ENCODE data around the gene NEK5.

Gene NEK5

DNA sequence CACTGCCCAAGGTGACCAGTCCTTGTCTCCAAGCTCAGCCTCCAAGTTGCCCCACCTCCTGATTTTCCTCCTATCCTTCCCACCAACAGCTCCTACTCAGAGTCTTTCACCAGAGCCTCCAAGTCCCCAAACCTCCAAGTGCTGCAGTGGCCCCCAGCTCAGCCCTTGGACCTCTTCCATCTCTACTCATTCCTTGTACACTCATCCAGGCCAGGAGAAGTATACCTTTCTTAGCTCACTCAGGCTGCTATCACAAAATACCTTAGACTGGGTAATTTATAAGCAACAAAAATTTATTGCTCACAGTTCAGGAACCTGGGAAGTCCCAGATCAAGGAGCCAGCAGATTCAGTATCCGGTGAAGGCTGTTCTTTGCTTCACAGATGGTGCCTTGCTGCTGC lies 129.0 kb downstream of the NEK5 start:
- no peak for DNase-seq
- intact Hi-C loops (cut with DNase I; ENCODE audit: low total_unique reads) = no loop called here
- Histone ChIP-seq H3K27ac (no peak overlapping the region), H3K4me1 (peaks cover 0 to 24% (median 17%) of the 10 kb centered on the region in 4 donors), H3K4me3 (no peak overlapping the region), H3K9me3 (no peaks in the 10 kb centered on the region), H3K36me3 (no peaks in the 10 kb centered on the region), H3K27me3 (no peaks in the 10 kb centered on the region)
- TF ChIP-seq, protein P1, sequence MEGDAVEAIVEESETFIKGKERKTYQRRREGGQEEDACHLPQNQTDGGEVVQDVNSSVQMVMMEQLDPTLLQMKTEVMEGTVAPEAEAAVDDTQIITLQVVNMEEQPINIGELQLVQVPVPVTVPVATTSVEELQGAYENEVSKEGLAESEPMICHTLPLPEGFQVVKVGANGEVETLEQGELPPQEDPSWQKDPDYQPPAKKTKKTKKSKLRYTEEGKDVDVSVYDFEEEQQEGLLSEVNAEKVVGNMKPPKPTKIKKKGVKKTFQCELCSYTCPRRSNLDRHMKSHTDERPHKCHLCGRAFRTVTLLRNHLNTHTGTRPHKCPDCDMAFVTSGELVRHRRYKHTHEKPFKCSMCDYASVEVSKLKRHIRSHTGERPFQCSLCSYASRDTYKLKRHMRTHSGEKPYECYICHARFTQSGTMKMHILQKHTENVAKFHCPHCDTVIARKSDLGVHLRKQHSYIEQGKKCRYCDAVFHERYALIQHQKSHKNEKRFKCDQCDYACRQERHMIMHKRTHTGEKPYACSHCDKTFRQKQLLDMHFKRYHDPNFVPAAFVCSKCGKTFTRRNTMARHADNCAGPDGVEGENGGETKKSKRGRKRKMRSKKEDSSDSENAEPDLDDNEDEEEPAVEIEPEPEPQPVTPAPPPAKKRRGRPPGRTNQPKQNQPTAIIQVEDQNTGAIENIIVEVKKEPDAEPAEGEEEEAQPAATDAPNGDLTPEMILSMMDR (IDR thresholded peaks at IDR 0.05) = no peak

DNA sequence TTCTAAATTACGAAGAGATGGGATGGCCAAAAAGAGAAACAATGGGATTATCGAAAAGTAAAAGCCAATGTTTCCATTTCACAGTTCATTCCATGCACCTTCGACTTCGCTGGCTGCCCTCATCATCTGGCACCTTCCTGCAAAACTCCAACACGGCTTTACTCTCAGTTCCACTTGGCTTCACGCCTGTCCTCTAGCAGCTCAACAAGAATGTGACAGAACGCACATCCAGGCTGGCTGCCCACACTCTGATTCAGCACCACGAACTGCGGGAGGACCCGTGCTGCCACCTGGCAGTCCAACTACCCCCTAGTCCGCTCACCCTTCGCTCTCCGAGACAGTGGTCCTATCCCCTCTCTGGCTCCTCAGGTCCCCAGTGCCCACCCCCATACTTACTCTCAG lies 129.4 kb downstream of the NEK5 start:
- peaks cover 0 to 24% (median 17%) of the 10 kb centered on the region in 4 donors for H3K4me1 ChIP-seq
- no peak overlapping the region for H3K27ac ChIP-seq
- TF ChIP-seq, protein P1 (IDR thresholded peaks at IDR 0.05) = no peak
- H3K36me3 ChIP-seq = no peaks in the 10 kb centered on the region
- no peaks in the 10 kb centered on the region for H3K27me3 ChIP-seq
- intact Hi-C loops (cut with DNase I; ENCODE audit: low total_unique reads) = no loop called here
- no peaks in the 10 kb centered on the region for H3K9me3 ChIP-seq
- no peak overlapping the region for H3K4me3 ChIP-seq
- no peak for DNase-seq

DNA sequence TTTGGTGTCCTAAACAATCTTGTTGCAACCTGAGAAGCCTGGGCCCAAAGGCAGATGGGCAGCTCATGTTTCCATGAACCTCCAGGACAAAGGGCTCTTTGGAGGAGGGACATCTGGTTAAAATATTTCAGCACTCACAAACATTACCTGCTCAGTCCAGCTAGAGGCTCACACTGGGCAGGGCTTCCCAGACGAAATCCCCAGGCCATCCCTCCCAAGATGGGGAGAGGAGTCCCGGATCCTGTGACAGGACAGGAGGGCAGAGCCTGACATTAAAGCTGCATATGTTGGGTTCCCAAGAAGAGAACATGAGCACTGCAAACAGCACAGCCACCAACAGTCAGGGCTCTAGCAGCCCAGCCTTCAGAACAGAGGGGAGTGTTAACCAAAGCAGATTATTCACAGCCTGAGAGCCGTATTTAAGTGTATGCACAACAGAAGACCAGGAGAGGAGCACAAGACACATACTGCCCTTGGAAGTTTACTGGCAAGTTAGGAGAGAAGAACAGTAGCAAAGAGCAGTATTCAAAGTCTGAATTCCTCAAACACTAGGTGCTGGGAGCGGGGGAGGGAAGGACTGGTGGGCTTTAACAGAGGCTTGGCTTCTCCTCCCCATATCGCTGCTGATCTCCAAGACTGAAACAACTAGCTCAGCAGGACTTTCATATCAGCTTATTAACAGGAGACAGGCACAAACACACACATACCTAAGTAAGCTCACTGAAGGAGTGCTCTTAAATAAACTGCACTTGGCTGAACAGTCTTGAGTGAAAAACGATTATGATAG lies 130.0 kb downstream of the NEK5 start:
- intact Hi-C loops (cut with DNase I; ENCODE audit: low total_unique reads) = no loop called here
- TF ChIP-seq, protein P1 (IDR thresholded peaks at IDR 0.05) = no peak
- Histone ChIP-seq H3K27ac (no peak overlapping the region), H3K27me3 (no peaks in the 10 kb centered on the region), H3K4me1 (peaks cover 0 to 24% (median 17%) of the 10 kb centered on the region in 4 donors), H3K9me3 (no peaks in the 10 kb centered on the region), H3K4me3 (no peak overlapping the region), H3K36me3 (no peaks in the 10 kb centered on the region)
- DNase-seq = no peak

DNA sequence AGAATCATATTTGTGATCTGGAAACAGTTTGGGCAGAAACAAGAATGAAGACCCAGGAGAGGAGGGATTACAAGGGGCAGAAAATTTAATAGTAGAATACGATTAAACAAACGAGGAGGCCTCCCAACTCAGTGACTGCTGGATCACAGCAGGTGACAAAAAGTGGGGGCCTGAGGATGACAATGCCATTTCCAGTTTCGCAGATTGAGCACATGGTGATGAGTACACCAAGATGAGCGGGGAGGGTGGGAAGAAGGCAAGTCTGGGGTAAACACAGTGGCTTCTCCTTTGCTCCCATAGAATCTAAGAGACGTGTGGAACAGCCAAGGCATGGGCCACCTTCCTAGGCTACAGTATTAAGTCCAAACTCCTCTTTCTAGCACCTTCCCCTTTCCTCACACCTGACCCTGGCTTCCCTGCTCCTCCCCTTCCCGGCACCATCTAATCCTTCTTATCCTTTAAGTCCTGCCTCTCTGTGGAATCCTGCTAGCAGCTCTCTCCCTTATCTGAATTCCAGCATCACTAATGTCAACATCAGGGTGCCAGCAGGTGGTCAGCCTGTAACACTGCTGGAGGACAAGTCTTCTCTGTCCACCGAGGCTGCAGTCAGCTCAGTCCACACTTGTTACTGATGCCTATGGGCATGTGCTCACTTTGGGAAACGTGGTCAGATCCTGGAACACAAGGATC lies 131.1 kb downstream of the NEK5 start:
- TF ChIP-seq, protein P1 (IDR thresholded peaks at IDR 0.05) = no peak
- no peak overlapping the region for H3K27ac ChIP-seq
- DNase-seq = no peak
- no peak overlapping the region for H3K4me3 ChIP-seq
- no peaks in the 10 kb centered on the region for H3K9me3 ChIP-seq
- intact Hi-C loops (cut with DNase I; ENCODE audit: low total_unique reads) = no loop called here
- no peaks in the 10 kb centered on the region for H3K36me3 ChIP-seq
- H3K27me3 ChIP-seq = no peaks in the 10 kb centered on the region
- peaks cover 0 to 24% (median 17%) of the 10 kb centered on the region in 4 donors for H3K4me1 ChIP-seq

DNA sequence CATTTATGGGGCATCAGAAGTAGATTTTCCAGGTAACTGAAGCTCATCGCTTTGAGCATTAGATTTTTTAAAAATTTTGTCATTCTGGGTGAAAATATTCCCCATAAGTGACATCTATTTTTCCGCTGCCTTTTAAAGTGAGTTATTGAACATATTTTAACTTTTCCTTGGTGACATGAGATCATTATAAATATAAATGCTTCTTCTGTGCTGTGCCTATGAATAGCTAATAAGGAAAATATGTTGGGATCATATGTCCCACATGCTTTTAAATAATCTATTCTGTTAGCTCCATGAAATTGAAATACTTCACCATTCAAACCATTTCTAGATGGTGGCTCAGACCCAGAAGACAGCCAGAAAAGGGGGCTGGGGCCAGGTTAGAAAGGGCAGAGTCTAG lies 131.7 kb downstream of the NEK5 start:
- TF ChIP-seq, protein P1 (IDR thresholded peaks at IDR 0.05) = no peak
- Histone ChIP-seq H3K4me3 (no peak overlapping the region), H3K27me3 (no peaks in the 10 kb centered on the region), H3K4me1 (peaks cover 0 to 24% (median 17%) of the 10 kb centered on the region in 4 donors), H3K27ac (no peak overlapping the region), H3K36me3 (no peaks in the 10 kb centered on the region), H3K9me3 (no peaks in the 10 kb centered on the region)
- no peak for DNase-seq
- intact Hi-C loops (cut with DNase I; ENCODE audit: low total_unique reads) = no loop called here

Data from tibial artery (tissue), 4 donors.